ENCODE data around the gene CCDC6.

GRCh38 chr10:59859570-59859969 is 46.8 kb downstream of the CCDC6 start:
- TF ChIP-seq TAF1 (IDR thresholded peaks at IDR 0.05; ENCODE audit: borderline replicate concordance, insufficient read depth, low read length), result no peak
- no peak for TF ChIP-seq REST (IDR thresholded peaks at IDR 0.05; ENCODE audit: insufficient read depth in 1 of 2, low read depth in 2 of 2, low read length in 2 of 2)
- TF ChIP-seq FOXP2 (optimal IDR thresholded peaks at IDR 0.05; ENCODE audit: borderline replicate concordance, extremely low read depth, extremely low read length, insufficient read depth), result no peak
- no peak for TF ChIP-seq SIN3A (IDR thresholded peaks at IDR 0.05; ENCODE audit: borderline replicate concordance, insufficient read depth, low read length)

Measured in PFSK-1 (cell line).